Tongue (tissue), 3 donors: Measurements from ENCODE around the gene CFAP61. TPM values are rescaled to one million over a fixed set of nuclear protein-coding genes. Genes with fewer than 3 reads are reported as not detected.
A peak's percentile ranks its signal among the peaks of the same experiment; 100 is the strongest.

Source experiments
- DNase-seq: peaks from one replicate; pipeline ENCODE4 v3.0.0-alpha.2; 2015
- small RNA-seq: library from RNA; depleted of rRNA; stranded (forward); fragments of <200 nt; gene quantifications from one replicate; pipeline ENCODE3, GENCODE V24; 2014; ENCODE audit warnings: low replicate concordance
- total RNA-seq: library from RNA; depleted of rRNA; stranded (reverse); fragments of >200 nt; gene quantifications from one replicate; pipeline ENCODE4 v1.2.3, GENCODE V29; 2014

CFAP61 gene
- total RNA-seq, 1 donor from 2014 or later: 2.2 TPM

DNA sequence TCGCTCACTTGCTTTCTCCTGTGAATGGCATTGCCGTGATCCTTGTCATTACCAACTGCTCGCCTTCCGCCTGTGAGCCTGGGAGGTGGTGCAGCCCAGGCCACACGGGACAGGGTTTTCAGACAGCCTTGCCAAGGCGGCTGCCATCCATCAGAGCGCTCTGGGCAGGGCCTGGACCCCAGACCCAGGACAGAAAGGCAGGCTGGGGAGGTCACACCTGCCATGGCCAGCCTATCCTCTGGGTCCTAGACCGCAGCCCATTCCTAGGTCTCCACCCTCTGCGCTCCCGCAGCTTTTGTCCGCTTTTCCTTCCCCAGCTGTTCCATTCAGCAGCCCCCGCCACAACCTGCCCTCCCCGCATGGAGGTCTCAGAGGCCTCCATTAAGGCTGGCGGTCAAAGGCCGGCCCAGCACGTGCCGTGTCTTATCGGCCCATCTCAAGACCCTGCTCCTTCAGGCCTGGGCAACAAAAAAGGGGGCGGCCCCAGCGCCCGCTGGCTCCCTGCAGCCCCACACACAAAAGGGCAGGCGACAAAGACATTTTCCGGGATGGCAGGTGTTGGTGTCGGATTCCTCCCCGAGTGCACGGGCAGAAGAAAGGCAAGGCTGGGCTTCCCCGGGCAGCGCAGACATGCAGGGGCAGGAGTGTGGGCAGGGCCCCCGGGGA lies 343.7 kb downstream of the CFAP61 start:
- peak; percentile 71 for DNase-seq

DNA sequence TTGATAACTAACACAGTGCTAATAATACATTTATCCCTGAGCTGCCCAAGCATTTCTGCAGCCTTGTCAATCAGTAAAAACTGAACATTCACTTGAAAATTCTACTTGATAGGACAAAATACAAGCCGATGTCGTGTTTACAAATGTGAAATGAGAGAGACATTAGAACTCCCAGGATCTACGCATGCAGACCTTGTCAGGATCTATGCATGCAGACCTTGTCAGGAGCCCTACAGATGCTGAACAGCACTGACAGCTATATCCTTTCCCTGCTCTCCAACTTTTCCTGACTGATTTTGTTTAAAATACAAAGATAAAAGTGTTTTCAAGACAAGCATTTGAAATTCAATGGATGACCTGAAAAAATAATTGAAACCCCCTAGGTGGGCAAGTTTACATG lies 344.5 kb downstream of the CFAP61 start:
- no peak for DNase-seq

DNA sequence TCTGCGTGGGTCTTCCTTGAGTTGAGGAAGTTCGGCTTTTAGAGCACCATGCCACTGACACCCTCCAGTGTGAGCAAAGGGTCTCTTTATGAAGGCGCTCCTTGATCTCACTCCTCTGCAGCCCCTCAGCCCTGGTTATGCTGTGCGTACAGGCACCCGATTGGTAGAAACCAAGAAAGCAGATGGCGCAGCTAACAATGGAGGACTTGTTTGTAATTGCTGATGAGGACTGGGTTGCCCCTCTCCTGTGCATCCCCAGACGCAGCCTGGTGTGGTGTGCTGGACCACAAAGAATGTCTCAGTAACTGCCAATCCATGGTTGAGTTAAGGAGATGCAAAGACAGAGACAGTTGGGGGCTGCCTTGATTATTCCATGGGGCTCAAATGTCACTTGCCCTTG lies 345.8 kb downstream of the CFAP61 start:
- DNase-seq: no peak

DNA sequence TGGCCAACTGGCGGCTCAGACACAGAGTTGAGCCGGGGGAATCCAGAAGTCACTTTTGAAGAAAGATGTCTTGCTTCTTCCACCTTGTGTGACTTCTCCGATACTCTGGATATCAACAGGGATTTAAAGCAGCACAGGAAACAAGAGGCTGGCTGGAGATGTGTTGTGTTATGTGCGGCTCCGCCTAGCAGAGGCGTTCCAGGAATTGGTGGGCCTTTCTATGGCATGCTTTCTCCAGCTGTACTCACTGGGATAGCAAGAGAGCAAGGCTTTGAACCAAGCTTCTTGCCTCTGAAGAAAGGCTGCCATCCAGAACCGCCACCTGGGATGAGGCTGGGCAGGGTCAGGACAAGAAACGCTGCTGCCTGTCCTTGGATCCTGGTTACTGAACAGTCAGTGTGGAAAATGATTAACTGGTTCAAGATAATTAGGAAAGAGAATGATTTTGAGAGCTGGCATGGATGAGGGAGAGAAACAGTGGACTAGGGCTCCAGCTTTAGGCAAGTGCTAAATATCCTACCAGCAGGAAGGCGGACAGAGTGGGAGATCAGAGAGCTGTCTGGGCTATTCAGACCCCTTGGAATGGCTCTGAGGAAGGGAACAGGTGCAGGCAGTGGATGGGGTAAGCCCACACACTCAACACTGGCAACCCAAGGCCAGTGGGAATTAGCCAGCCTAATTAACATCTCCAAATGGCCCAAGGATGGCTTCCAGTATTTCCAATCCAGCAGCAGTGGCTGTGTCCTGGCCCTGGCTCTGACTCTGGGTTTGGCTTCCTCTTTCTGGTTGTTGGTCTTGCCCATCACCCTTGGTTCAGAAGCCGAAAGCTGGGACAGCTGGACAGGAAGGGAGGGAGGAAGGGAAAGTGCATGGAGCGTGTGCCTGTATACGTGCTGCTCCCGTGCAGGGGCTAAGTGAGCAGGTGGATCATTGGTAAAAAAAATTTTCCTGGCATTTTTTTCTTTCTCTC lies 347.5 kb downstream of the CFAP61 start:
- DNase-seq: peak; percentile 22

DNA sequence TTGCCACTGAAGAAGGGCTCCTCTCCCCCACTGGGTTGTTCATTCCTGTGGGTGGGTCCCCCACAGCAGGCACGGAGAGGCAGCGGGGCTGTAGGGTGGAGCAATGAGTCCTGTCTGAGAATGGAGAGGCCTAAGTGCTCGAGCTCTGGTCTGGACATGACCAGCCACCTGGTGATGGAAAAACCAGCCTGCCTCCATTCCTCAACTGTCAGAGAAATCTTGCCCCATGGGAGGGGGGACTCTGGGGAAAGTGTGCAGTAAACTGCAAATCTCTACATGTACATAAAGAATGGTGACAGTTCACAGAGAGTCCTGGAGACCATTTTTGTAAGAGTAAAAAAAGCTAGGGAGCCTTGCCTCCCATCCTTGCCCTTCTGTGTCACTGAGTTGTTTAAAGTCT lies 349.7 kb downstream of the CFAP61 start:
- DNase-seq: no peak

DNA sequence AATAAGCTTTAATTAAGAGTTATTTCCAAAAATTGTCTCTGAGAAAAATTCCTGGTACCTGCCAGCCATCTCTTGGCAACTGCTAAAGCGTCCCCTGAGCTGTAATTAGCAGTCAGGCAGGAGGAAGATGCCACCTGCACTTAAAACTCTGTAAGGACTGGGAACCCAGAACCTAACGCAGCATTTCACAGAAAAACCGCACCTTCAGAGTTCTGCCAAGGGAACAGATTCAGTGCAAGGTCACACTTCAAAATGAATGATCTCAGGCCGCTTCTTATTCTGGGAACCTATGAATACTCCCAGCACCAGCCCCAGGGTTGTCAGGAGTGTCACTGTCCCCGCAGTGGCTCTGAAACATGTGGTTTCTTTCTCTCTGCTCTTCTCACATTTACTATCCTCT lies 352.3 kb downstream of the CFAP61 start:
- DNase-seq: no peak

DNA sequence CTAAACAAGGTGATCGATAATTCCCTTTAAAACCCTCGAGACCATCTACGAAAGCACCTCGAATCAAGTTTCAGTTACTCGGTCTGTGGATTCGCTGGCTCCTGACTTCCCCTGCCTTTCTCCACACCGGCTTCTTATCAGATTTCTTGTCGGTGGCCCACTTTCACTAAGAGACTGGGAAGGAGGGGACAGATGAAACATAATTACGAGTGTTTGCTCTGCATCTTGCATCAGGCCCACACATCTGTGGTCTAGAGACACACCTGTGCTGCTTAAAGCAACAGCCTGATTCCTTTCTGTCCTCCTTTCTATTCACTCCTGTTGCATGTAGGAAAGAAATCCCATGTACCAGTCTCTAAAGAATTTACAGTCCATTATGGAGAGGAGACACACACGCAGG lies 353.3 kb downstream of the CFAP61 start:
- DNase-seq: no peak

DNA sequence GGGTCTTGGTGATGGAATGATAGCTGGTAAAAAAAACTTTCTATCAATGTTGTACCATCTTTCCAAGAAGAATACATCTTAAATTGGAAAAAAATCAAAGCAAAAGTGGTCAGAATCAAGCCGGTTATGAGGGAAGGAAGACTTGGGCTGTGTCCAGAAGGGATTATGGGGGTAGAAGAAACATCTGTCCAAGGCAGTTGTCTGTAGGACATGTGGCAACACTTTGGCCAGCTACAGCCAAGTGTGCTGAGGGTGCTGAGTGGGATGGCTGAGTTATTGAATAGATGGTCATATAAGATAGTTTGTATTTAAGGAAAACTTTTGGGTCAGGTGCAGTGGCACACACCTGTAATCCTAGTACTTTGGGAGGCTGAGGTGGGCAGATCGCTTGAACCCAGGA lies 354.0 kb downstream of the CFAP61 start:
- DNase-seq: peak; percentile 83

DNA sequence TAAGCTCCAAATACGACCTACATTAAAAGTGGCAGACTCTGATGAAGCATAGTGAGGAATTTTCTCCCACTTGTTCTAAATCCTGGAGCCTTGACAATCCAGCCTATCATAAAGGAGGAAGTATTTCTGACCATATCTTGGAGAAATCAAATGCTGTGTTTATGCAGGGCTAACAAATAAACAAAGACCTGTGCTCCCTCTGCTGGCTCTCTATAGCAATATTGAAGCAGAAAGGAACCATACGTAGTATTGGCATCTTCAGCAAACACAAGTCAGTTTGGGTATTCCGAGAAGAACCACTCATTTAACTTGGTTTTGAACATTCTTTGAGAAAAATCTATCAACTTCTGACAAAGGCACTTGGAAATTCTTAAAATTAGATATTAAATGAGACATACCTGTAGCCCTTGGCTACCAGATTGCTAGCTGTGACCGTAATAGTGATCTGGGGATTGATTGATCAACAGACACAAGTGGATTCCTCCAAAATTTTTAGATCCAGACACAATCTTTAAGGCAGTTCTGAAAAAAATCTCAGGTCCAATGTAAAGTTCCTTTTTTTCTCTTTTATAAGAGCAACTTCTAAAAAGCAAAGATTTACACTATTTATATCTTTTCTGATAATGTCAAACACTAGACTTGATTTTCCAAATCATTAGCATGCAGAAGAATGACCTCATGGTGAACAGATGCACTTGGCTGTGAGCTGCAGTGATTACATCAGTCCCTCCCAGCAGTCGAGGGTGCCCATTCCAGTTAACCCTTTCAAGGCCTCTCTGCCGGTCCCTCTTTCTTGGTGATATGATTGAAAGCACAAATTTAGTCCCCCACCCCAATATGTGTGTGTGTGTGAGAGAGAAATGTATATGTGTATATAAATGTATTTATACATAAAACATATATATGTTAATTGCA lies 355.8 kb downstream of the CFAP61 start:
- DNase-seq: peak; percentile 71

DNA sequence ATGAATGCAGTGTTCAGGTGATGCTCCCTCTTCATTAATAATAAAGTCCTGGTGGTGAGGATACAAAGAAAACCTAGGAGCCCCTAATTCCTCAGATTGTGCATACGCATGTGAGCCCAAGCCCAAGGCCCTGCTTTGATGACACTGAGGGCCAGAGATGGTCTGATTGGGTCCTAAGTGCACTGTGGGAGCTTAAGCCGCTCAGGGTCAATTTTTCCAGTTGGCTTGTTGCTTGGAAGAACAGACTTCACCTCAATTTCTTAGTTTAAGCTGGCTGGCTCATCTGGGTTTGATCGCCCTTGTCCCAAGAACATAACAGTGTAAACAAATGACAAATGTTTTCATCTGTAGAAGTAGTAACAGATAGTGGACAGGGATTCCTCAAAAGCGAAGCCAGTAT lies 357.0 kb downstream of the CFAP61 start:
- no peak for DNase-seq

Small RNA genes within 50 kb of the gene (small RNA-seq; reads per million reads assigned to genes)
- gene RN7SL690P: not detected

Other genes with a start within 250 kb of the CFAP61 start
- gene NAA20, start 35.2 kb upstream of the CFAP61 start, total RNA-seq: 41.2 TPM
- gene CRNKL1, start 66 bp upstream of the CFAP61 start, total RNA-seq: 41.9 TPM